OCI-LY1 (cell line): ENCODE measurements around the gene RBKS.

Source experiments
- EZH2 ChIP-seq: fragments of 200-600 bp; sonication (generic), shearing (Covaris generic); IDR thresholded peaks from 2 replicates; pipeline ENCODE4 v1.8.0; 2017; ENCODE audit warnings: borderline replicate concordance, mixed run types, mild to moderate bottlenecking, antibody characterized with exemption, low read length, moderate library complexity, mixed read lengths
- TF ChIP-seq, protein P1 (sequence below): fragments of 200-600 bp; sonication (generic), shearing (Covaris generic); IDR thresholded peaks from 2 replicates; pipeline ENCODE4 v1.5.1; 2017; ENCODE audit warnings: mild to moderate bottlenecking, antibody characterized with exemption, low read length, moderate library complexity, mixed read lengths

- TF ChIP-seq, protein P1, sequence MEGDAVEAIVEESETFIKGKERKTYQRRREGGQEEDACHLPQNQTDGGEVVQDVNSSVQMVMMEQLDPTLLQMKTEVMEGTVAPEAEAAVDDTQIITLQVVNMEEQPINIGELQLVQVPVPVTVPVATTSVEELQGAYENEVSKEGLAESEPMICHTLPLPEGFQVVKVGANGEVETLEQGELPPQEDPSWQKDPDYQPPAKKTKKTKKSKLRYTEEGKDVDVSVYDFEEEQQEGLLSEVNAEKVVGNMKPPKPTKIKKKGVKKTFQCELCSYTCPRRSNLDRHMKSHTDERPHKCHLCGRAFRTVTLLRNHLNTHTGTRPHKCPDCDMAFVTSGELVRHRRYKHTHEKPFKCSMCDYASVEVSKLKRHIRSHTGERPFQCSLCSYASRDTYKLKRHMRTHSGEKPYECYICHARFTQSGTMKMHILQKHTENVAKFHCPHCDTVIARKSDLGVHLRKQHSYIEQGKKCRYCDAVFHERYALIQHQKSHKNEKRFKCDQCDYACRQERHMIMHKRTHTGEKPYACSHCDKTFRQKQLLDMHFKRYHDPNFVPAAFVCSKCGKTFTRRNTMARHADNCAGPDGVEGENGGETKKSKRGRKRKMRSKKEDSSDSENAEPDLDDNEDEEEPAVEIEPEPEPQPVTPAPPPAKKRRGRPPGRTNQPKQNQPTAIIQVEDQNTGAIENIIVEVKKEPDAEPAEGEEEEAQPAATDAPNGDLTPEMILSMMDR: no peak
- no peak for TF ChIP-seq EZH2
Observed at GRCh38 chr2:27795093-27795834, 94.9 kb downstream of the RBKS start.
